ENCODE measurements around the gene GRK7. TPM values are rescaled to one million over a fixed set of nuclear protein-coding genes. Genes with fewer than 3 reads are reported as not detected.

Gene GRK7
- total and polyA plus RNA-seq, 2 of the 13 experiments (the other 11 are each of a cell fraction or from before 2014, with no cell fraction given) = not detected

- in situ Hi-C loops (cut with HindIII; ENCODE audit: extremely low pct_ligation_motif_present, low pct_unique_long_range_greater_than_20kb) = no loop called here
- WGBS (ENCODE audit: low lambda C conversion rate) = 78% methylated on average over 12 of the region's 15 CpGs
Observed at GRCh38 chr3:141776885-141777284, 13.7 kb downstream of the GRK7 start.

More at GRCh38 chr3:141776885-141777284, 13.7 kb downstream of the GRK7 start:
- ChIA-PET POLR2A (no interaction called here), CTCF (ENCODE audit: low intra/inter-chr PET ratio, low total read pairs) (no interaction called here)
- Histone ChIP-seq H2AFZ (ENCODE audit: low read length) (no peak overlapping the region), H3K9me3 (ENCODE audit: low read length) (no peaks in the 10 kb centered on the region), H3K4me1 (ENCODE audit: insufficient read depth, low read length) (no peaks in the 10 kb centered on the region), H3K4me2 (ENCODE audit: low read depth, low read length) (no peak overlapping the region), H4K20me1 (ENCODE audit: insufficient read depth, low read length) (no peaks in the 10 kb centered on the region), H3K36me3 (replicated peaks in 1 of 2; ENCODE audit: control insufficient read depth in 1 of 2, insufficient read depth in 2 of 2, low read length in 2 of 2) (no peaks in the 10 kb centered on the region), H3K9ac (ENCODE audit: insufficient read depth, low read depth, low read length) (no peak overlapping the region), H3K4me3 (replicated peaks in 1 of 3; ENCODE audit: insufficient read depth in 1 of 3, low read depth in 2 of 3, low read length in 3 of 3) (no peak overlapping the region), H3K27me3 (ENCODE audit: control insufficient read depth in 1 of 2, insufficient read depth in 2 of 2, low read length in 2 of 2) (peaks cover 0 to 3% of the 10 kb centered on the region in 2 experiments; a peak in 1 of 5 replicates), H3K79me2 (ENCODE audit: insufficient read depth, low read length) (no peaks in the 10 kb centered on the region), H3K27ac (ENCODE audit: extremely low read length, insufficient read depth, low read length) (no peak overlapping the region)
- no peak for ATAC-seq
- DNase-seq (ENCODE audit: low spot score) = no peak
- BruUV-seq (replicated peaks) = no TSS peak
- TF ChIP-seq ZUFSP (CRISPR knock-in tag; IDR thresholded peaks at IDR 0.05; ENCODE audit: borderline replicate concordance) = no peak
- TF ChIP-seq ZNF674 (CRISPR knock-in tag; IDR thresholded peaks at IDR 0.05; ENCODE audit: low read depth) = no peak
- TF ChIP-seq HNRNPUL1 (IDR thresholded peaks at IDR 0.05; ENCODE audit: low read depth, low read length) = no peak
- TF ChIP-seq MLX (CRISPR knock-in tag; IDR thresholded peaks at IDR 0.05) = no peak
- TF ChIP-seq RCOR2 (CRISPR knock-in tag; IDR thresholded peaks at IDR 0.05) = no peak
- no peak for TF ChIP-seq HIC2 (CRISPR knock-in tag; IDR thresholded peaks at IDR 0.05; ENCODE audit: low read depth)
- intact Hi-C loops (cut with micrococcal nuclease; ENCODE audit: unreplicated experiment) = no loop called here
- no peak for FAIRE-seq
